NCI-H510A (cell line): ENCODE measurements around the gene AFP.
"Not testable (repeated sequence)": the region's sequence is repeated elsewhere in the genome, so short reads cannot be mapped to it uniquely, and the experiment has no call there.

Experiments
- DNase-seq: peaks from one replicate; lab custom pipeline; 2025; lab: John Stamatoyannopoulos, UW

Gene AFP

DNA sequence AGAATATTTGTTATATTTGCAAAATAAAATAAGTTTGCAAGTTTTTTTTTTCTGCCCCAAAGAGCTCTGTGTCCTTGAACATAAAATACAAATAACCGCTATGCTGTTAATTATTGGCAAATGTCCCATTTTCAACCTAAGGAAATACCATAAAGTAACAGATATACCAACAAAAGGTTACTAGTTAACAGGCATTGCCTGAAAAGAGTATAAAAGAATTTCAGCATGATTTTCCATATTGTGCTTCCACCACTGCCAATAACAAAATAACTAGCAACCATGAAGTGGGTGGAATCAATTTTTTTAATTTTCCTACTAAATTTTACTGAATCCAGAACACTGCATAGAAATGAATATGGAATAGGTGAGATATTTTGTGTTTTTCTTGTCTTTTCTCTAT, at the start of gene AFP:
Gene AFP, plus strand, starts transcription at position 238 of the 400 bp plus-strand sequence. Its CDS starts 42 bp downstream, at position 280.
- no peak for DNase-seq

DNA sequence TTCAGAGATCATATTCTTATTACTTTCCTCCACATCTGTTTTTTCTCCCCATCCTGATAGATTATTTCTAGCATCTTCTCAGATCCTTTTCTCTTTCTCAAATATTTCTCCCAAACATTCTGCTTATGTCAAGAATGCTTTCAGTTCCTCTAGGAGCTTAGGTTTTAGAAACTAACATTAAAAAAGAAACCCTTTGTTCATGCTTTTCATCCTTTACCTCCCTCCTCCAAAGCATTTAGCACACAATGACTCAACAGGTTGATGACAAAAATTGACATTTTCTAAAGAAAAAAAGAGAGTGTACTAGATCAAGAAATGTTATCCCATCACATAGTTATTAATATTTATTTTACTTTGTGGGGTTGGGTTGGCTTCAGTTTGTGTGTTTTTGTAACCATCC, 48.5 kb upstream of the AFP start:
- DNase-seq = no peak

DNA sequence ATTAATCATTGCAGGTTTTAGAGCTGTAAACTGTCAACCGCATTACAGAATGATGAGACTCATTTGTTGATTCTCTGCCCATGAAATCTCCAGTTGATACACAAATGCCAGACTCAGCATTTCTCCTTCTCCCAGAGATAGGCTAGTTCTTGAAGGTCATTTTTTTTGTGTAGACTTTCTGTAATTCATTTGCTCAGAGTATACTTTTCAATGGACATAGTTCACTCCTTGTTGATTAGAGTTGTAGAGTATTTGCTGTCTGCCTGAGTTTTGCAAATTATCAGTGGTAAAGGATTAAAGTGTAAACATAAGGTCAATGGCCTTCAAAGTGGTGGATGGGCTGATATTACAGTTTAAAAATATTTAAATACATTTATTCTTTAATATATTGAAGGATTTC, 47.1 kb upstream of the AFP start:
- no peak for DNase-seq

DNA sequence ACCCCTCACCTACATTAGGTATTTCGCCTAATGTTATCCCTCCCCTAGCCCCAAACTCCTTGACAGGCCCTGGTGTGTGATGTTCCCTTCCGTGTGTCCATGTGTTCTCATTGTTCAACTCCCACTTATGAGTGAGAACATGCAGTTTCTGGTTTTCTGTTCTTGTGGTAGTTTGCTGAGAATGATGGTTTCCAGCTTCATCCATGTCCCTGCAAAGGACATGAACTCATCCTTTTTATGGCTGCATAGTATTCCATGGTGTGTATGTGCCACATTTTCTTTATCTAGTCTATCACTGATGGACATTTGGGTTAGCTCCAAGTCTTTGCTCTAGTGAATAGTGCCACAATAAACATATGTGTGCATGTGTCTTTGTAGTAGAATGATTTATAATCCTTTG, 46.4 kb upstream of the AFP start:
- not testable (repeated sequence) for DNase-seq

DNA sequence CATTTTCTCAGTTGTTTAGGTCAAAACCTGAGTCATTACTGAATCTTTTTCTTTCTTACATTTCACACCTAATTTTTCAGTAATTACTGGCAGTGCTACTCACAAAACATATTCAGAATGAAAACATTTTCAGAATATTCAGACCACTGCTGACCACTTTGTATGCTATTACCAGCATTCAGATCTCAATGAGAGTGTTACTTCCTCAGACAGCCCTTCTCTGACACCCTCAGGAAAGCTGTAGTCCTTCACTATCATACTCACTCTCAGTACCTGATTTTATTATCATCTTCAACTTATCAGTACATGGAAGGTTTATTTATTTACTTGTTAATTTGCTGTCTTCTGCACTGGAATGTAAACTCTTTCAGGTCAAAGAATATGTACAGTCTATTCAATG, 44.2 kb upstream of the AFP start:
- DNase-seq = no peak

DNA sequence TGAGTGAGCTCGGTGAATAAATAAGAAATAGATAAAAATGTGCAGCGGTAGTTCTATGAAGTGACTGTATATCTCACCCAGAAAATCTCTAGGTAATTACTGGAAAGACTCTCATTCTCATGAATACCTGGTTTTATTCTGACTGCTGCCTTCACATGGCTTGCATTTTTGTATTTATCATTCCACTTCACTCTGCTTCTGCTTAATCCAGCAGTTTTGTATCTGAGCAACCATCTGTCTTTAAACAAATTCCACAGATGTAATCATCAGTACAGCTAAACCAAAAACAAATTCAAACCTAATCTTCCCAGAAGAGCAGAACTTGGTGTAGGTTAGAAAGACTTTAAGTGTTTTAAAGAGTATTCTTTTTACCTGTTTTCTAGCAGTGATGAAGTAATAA, 43.1 kb upstream of the AFP start:
- DNase-seq = no peak

DNA sequence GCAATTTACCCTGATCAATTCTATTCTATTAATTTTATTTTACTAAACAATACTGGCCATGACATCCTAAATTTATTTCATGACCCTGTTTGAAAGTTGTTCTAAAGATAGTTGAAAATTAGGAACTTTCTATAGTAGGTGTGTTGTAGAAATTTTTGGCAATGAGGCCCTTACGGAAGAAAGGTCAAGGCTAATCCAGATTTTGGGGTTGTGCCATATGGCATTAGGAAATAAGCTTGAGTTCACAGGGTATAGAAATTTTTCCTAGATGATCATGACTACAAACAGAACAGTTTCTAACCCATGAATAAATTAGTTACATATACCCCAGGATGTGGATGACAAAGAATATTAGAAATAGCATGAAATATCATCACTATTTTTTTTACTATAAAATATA, 39.7 kb upstream of the AFP start:
- DNase-seq = no peak

DNA sequence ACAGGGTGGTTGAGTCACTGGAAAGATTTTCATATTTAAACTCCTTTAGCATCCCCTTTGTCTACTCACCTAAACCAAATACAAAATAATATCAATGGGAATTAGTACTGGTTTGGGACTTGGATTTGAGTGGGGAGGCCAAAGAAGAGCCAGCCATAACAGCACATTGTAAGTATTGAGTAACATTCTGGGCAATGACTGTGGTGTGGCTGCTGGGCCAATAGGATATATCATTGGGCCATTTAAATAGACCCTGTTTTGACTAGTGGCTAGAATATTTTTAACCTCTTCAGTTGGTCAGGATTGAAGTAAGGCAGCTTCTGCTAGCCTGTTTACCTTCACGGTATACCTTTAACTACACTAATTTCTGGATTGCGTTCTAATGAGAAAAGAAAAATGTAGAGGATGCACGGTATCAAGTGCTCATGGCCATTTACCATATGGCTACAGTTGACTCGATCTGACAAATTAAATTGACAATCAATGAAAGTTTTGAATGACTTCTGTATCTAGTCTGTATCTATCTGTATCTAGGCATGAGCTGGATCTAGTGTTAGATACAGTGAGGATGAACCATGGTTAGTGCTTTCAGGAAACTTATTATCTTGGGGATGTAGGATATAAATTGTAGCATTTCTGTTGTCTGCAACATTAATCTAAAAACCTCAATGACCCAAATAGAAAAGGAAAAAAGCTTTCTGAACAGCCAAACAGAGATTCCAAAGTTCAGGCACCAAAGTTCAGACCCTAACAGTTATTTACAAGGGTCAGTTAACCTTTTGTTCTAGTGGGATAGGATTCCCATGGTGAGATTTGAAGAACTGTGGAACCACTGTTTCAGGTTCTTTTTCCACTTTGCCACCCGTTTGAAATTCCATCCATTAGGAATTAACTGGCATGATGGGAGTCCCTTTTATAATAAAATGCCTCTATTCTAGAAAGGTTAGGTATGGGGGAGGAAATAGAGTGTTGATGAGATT, 38.7 kb upstream of the AFP start:
- DNase-seq = no peak

DNA sequence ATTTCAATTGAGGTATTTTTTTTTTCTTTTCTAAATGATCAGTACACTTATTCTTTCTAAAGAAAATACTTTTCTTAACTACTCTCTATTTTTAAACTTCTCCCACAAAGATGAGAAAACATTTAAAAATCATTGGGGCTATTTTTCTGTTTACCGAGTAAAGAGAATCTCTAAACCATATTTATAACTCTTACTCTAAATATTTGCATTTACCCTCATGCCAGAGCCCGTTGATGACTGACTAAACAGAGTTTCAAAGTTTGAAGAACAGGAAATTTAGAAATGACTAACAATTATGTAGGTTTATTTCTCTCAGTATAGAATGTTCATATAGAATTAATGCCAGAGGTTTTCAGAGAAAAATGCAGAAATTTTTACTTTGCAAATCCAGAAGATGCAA, 34.6 kb upstream of the AFP start:
- no peak for DNase-seq

DNA sequence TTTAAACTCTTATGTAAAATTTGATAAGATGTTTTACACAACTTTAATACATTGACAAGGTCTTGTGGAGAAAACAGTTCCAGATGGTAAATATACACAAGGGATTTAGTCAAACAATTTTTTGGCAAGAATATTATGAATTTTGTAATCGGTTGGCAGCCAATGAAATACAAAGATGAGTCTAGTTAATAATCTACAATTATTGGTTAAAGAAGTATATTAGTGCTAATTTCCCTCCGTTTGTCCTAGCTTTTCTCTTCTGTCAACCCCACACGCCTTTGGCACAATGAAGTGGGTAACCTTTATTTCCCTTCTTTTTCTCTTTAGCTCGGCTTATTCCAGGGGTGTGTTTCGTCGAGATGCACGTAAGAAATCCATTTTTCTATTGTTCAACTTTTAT, 32.0 kb upstream of the AFP start, which contains the start of gene ALB:
Gene ALB, plus strand, starts transcription at position 246 of the 400 bp plus-strand sequence. Its CDS starts 41 bp downstream, at position 287.
- DNase-seq = no peak

DNA sequence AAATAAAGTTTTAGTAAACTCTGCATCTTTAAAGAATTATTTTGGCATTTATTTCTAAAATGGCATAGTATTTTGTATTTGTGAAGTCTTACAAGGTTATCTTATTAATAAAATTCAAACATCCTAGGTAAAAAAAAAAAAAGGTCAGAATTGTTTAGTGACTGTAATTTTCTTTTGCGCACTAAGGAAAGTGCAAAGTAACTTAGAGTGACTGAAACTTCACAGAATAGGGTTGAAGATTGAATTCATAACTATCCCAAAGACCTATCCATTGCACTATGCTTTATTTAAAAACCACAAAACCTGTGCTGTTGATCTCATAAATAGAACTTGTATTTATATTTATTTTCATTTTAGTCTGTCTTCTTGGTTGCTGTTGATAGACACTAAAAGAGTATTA, 31.6 kb upstream of the AFP start:
- DNase-seq = no peak

DNA sequence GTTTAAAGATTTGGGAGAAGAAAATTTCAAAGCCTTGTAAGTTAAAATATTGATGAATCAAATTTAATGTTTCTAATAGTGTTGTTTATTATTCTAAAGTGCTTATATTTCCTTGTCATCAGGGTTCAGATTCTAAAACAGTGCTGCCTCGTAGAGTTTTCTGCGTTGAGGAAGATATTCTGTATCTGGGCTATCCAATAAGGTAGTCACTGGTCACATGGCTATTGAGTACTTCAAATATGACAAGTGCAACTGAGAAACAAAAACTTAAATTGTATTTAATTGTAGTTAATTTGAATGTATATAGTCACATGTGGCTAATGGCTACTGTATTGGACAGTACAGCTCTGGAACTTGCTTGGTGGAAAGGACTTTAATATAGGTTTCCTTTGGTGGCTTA, 30.9 kb upstream of the AFP start:
- DNase-seq = no peak

DNA sequence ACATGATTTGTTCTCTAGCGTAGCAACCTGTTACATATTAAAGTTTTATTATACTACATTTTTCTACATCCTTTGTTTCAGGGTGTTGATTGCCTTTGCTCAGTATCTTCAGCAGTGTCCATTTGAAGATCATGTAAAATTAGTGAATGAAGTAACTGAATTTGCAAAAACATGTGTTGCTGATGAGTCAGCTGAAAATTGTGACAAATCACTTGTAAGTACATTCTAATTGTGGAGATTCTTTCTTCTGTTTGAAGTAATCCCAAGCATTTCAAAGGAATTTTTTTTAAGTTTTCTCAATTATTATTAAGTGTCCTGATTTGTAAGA, 29.5 kb upstream of the AFP start:
- DNase-seq = no peak

DNA sequence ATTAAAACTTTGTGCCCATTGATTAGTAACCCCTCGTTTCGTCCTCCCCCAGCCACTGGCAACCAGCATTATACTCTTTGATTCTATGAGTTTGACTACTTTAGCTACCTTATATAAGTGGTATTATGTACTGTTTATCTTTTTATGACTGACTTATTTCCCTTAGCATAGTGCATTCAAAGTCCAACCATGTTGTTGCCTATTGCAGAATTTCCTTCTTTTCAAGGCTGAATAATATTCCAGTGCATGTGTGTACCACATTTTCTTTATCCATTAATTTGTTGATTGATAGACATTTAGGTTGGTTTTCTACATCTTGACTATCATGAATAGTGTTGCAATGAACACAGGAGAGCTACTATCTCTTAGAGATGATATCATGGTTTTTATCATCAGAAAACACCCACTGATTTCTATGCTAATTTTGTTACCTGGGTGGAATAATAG, 28.8 kb upstream of the AFP start:
- no peak for DNase-seq

DNA sequence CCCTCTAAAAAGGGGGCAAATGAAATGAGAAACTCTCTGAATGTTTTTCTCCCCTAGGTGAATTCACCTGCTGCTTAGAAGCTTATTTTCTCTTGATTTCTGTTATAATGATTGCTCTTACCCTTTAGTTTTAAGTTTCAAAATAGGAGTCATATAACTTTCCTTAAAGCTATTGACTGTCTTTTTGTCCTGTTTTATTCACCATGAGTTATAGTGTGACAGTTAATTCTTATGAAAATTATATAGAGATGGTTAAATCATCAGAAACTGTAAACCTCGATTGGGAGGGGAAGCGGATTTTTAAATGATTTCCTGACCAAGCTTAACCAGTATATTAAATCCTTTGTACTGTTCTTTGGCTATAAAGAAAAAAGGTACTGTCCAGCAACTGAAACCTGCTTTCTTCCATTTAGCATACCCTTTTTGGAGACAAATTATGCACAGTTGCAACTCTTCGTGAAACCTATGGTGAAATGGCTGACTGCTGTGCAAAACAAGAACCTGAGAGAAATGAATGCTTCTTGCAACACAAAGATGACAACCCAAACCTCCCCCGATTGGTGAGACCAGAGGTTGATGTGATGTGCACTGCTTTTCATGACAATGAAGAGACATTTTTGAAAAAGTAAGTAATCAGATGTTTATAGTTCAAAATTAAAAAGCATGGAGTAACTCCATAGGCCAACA, 27.7 kb upstream of the AFP start:
- no peak for DNase-seq

DNA sequence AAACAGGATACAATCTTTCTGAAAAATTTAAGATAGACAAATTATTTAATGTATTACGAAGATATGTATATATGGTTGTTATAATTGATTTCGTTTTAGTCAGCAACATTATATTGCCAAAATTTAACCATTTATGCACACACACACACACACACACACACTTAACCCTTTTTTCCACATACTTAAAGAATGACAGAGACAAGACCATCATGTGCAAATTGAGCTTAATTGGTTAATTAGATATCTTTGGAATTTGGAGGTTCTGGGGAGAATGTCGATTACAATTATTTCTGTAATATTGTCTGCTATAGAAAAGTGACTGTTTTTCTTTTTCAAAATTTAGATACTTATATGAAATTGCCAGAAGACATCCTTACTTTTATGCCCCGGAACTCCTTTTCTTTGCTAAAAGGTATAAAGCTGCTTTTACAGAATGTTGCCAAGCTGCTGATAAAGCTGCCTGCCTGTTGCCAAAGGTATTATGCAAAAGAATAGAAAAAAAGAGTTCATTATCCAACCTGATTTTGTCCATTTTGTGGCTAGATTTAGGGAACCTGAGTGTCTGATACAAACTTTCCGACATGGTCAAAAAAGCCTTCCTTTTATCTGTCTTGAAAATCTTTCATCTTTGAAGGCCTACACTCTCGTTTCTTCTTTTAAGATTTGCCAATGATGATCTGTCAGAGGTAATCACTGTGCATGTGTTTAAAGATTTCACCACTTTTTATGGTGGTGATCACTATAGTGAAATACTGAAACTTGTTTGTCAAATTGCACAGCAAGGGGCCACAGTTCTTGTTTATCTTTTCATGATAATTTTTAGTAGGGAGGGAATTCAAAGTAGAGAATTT, 26.8 kb upstream of the AFP start:
- no peak for DNase-seq

DNA sequence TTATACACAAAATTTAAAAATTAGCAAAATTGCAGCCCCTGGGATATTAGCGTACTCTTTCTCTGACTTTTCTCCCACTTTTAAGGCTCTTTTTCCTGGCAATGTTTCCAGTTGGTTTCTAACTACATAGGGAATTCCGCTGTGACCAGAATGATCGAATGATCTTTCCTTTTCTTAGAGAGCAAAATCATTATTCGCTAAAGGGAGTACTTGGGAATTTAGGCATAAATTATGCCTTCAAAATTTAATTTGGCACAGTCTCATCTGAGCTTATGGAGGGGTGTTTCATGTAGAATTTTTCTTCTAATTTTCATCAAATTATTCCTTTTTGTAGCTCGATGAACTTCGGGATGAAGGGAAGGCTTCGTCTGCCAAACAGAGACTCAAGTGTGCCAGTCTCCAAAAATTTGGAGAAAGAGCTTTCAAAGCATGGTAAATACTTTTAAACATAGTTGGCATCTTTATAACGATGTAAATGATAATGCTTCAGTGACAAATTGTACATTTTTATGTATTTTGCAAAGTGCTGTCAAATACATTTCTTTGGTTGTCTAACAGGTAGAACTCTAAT, 26.0 kb upstream of the AFP start:
- DNase-seq = no peak

DNA sequence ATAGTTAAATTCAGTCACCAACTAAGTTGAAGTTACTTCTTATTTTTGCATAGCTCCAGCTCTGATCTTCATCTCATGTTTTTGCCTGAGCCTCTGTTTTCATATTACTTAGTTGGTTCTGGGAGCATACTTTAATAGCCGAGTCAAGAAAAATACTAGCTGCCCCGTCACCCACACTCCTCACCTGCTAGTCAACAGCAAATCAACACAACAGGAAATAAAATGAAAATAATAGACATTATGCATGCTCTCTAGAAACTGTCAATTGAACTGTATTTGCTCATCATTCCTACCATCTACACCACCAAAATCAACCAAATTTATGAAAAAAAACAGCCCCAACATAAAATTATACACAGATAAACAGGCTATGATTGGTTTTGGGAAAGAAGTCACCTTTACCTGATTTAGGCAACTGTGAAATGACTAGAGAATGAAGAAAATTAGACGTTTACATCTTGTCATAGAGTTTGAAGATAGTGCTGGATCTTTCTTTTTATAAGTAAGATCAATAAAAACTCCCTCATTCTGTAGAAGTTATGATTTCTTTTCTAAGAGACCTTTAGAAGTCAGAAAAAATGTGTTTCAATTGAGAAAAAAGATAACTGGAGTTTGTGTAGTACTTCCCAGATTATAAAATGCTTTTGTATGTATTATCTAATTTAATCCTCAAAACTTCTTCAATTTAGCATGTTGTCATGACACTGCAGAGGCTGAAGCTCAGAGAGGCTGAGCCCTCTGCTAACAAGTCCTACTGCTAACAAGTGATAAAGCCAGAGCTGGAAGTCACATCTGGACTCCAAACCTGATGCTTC, 24.9 kb upstream of the AFP start:
- DNase-seq = no peak

DNA sequence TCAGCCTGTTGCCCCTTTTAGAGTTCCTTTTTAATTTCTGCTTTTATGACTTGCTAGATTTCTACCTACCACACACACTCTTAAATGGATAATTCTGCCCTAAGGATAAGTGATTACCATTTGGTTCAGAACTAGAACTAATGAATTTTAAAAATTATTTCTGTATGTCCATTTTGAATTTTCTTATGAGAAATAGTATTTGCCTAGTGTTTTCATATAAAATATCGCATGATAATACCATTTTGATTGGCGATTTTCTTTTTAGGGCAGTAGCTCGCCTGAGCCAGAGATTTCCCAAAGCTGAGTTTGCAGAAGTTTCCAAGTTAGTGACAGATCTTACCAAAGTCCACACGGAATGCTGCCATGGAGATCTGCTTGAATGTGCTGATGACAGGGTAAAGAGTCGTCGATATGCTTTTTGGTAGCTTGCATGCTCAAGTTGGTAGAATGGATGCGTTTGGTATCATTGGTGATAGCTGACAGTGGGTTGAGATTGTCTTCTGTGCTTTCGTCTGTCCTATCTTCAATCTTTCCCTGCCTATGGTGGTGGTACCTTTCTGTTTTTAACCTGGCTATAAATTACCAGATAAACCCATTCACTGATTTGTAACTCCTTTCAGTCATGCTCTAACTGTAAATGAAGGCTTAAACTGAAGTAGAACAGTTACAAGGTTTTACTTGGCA, 24.1 kb upstream of the AFP start:
- no peak for DNase-seq

DNA sequence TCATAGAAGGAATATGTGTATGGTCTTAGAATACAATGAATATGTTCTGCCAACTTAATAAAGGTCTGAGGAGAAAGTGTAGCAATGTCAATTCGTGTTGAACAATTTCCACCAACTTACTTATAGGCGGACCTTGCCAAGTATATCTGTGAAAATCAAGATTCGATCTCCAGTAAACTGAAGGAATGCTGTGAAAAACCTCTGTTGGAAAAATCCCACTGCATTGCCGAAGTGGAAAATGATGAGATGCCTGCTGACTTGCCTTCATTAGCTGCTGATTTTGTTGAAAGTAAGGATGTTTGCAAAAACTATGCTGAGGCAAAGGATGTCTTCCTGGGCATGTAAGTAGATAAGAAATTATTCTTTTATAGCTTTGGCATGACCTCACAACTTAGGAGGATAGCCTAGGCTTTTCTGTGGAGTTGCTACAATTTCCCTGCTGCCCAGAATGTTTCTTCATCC, 22.7 kb upstream of the AFP start:
- no peak for DNase-seq

DNA sequence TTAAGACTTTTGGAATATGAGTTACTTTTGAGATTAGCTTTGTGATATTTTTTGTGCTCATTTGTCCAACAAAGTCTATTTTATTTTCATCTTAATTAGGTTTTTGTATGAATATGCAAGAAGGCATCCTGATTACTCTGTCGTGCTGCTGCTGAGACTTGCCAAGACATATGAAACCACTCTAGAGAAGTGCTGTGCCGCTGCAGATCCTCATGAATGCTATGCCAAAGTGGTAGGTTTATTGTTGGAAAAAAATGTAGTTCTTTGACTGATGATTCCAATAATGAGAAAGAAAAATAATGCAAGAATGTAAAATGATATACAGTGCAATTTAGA, 21.1 kb upstream of the AFP start:
- DNase-seq = no peak
